Erythroblast (primary cell): ENCODE data around the gene IL5RA.
A peak's percentile ranks its signal among the peaks of the same experiment; 100 is the strongest.

Experiments
- DNase-seq, 2 experiments: peaks; one replicate each; lab custom pipeline; 2025; lab: John Stamatoyannopoulos, UW
- GATA1 ChIP-seq: IDR thresholded peaks from 2 replicates; pipeline ENCODE4 v1.6.1; 2011; ENCODE audit warnings: low read depth, mild to moderate bottlenecking, control low read depth, low read length, moderate library complexity
- POLR2A ChIP-seq: IDR thresholded peaks from 2 replicates; pipeline ENCODE4 v1.6.1; 2011; ENCODE audit warnings: mild to moderate bottlenecking, low read length

Gene IL5RA

DNA sequence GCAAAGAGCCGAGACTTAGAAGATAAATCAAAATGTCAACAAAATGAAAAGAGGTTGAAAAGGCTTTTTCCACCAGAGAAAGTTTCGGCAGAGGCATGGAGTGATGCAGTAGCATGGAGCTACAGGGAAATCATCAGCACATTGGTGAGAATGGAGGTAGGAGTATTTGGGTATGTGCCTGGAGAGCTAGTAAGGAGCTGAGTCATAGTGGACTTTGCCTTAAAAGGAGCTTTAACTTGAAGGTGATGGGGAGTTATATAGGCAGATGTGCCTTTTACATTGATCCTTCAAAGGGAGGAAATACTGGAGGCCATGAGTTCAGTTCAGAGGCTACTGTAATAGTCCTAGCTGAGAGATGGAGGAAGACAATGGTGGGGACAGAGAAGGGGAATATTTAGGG is 44.3 kb downstream of the IL5RA start:
- DNase-seq = no peak
- TF ChIP-seq POLR2A (no peak), GATA1 (no peak)

DNA sequence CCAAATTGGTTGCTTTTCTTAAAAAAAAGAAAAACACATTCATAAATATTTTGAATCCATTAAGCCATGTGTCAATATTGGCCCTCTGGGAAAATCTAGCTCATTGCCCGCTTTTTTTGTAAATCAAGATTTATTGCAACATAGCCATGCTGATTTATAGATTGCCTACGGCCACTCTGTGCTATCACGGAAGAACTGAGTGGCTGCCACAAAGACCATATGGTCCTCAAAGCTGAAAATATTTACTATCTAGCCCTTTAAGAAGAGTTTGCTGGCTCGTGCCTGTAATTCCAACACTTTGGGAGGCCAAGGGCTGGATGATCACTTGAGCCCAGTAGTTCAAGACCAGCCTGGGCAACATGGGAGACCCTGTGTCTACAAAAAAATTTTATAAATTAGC is 45.9 kb downstream of the IL5RA start:
- no peak for TF ChIP-seq POLR2A
- no peak for TF ChIP-seq GATA1
- DNase-seq = no peak

DNA sequence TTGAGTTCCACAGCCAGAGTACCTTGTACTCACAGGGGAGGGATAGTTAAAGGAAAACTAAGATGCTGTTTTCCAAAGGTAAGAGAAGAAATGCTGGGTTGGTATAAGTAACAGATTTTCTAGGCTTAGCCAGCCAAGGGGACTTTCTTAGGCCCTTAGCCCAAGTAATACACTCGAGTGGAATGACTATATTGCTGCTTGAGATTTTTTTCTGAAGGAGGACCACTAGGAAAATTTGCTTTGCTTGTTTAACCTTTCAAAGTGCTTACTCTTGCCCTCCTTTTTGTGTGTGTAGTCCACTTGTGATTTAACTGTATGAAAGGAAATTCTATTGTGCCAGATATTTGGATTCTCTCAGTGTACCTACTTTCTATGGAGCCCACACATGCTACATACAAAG is 50.5 kb downstream of the IL5RA start:
- no peak for TF ChIP-seq POLR2A
- TF ChIP-seq GATA1 = no peak
- DNase-seq = no peak

GRCh38 chr3:3053974-3054373 is 56.2 kb downstream of the IL5RA start:
- TF ChIP-seq POLR2A (no peak), GATA1 (no peak)
- no peak for DNase-seq

DNA sequence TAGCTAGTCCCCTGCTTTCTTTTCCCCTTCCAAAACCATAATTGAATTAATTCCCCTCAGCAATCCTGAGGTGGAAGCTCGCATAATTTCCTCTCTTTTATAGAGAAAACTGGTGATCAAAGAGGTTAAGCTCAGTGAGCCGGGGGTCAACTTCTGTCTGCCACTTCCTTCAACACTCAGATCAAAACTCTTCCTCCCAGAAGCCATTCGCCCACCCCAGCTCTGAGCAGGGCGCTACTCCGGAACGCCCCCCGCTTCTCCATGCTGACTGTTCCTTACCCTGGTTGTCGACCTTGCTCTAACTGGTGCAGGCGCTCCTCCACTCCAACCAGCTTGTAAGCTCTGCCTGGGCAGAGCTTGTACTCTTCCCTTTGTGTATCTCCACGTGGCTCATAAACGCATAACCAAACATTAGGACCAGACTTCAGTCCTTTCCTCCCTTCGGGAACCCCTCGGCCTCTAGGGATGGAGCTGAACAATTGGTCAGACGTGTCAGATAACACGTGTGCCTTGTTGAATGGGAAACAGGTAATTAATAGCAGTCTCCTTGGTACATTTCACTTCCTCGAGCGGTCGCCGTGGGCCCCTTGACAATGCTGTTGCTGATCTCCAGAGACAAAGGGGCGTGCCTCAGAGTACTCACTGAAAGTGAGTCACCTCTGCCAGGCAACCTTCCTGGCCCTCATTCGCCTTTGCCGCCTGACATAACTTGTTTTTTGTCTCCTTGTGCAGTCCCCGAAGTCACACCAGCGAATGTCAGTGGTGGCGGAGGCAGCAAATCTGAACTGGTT is 71.8 kb downstream of the IL5RA start:
- no peak for DNase-seq
- TF ChIP-seq POLR2A = no peak
- no peak for TF ChIP-seq GATA1

- no peak for DNase-seq
- TF ChIP-seq GATA1 = no peak
- TF ChIP-seq POLR2A = no peak
These were observed 73.0 kb downstream of the IL5RA start for GRCh38 chr3:3037156-3037555.

- DNase-seq = no peak
- TF ChIP-seq POLR2A (no peak), GATA1 (no peak)
These were observed 78.8 kb downstream of the IL5RA start for GRCh38 chr3:3031326-3031725.

GRCh38 chr3:3027976-3028567 is 82.1 kb downstream of the IL5RA start:
- no peak for DNase-seq
- TF ChIP-seq GATA1 = no peak
- TF ChIP-seq POLR2A = no peak

GRCh38 chr3:3023111-3023745 is 86.9 kb downstream of the IL5RA start:
- no peak for TF ChIP-seq GATA1
- no peak for TF ChIP-seq POLR2A
- peak; percentile 2 to 28 for DNase-seq

GRCh38 chr3:3020209-3020608 is 90.0 kb downstream of the IL5RA start:
- TF ChIP-seq GATA1 (no peak), POLR2A (no peak)
- no peak for DNase-seq
